Gastrocnemius medialis (tissue), 4 donors: Measurements from ENCODE around the gene CLPSL1.

ENCODE experiments used
- CTCF ChIP-seq, 5 experiments: fragments of 450-650 bp in 3 of 5; fragments of 200-600 bp in 2 of 5; sonication (generic) in 2 of 5; IDR thresholded peaks in 4 of 5; conservative IDR thresholded peaks in 1 of 5; 1 replicate in 4 of 5; 2 replicates in 1 of 5; pipeline ENCODE4 v1.5.1; 2016 to 2019; ENCODE audit warnings: antibody characterized with exemption in 5 of 5, mild to moderate bottlenecking in 3 of 5, moderate library complexity in 3 of 5
- POLR2A ChIP-seq, 2 donors: fragments of 450-650 bp; IDR thresholded peaks; one replicate each; pipeline ENCODE4 v1.6.1; 2017; ENCODE audit warnings: antibody characterized with exemption in 2 of 2, mild to moderate bottlenecking in 2 of 2, moderate library complexity in 2 of 2

GRCh38 chr6:35810971-35811698 lies 30.3 kb downstream of the CLPSL1 start:
- TF ChIP-seq CTCF (IDR thresholded peaks at IDR 0.05 in 4 of 5, conservative IDR thresholded peaks at IDR 0.05 in 1 of 5) (no peak), POLR2A (IDR thresholded peaks at IDR 0.05) (no peak)
